Effector CD8-positive, alpha-beta T cell (primary cell): ENCODE measurements around the gene C19orf81.

Experiments used
- DNase-seq: peaks from one replicate; lab custom pipeline; 2025; lab: John Stamatoyannopoulos, UW

The C19orf81 gene

GRCh38 chr19:50658441-50659317, 9.4 kb downstream of the C19orf81 start:
- DNase-seq: peak; percentile 60

- no peak for DNase-seq
Observed at GRCh38 chr19:50659318-50660087, 10.3 kb downstream of the C19orf81 start.

GRCh38 chr19:50660088-50660366, 10.8 kb downstream of the C19orf81 start:
- DNase-seq: no peak

- no peak for DNase-seq
Observed at GRCh38 chr19:50661023-50661422, 11.8 kb downstream of the C19orf81 start.

GRCh38 chr19:50661766-50662650, 12.8 kb downstream of the C19orf81 start:
- no peak for DNase-seq

GRCh38 chr19:50662651-50663481, 13.6 kb downstream of the C19orf81 start:
- DNase-seq: no peak

- DNase-seq: no peak
Observed at GRCh38 chr19:50663482-50663790, 14.2 kb downstream of the C19orf81 start.

GRCh38 chr19:50664204-50664603, 15.0 kb downstream of the C19orf81 start:
- no peak for DNase-seq

GRCh38 chr19:50666346-50667176, 17.3 kb downstream of the C19orf81 start:
- no peak for DNase-seq

GRCh38 chr19:50667177-50667758, 18.0 kb downstream of the C19orf81 start:
- no peak for DNase-seq

GRCh38 chr19:50667759-50668231, 18.6 kb downstream of the C19orf81 start:
- no peak for DNase-seq

- DNase-seq: no peak
Observed at GRCh38 chr19:50668416-50668815, 19.2 kb downstream of the C19orf81 start.

- no peak for DNase-seq
Observed at GRCh38 chr19:50668879-50669278, 19.6 kb downstream of the C19orf81 start.

- DNase-seq: peak; percentile 43
Observed at GRCh38 chr19:50669302-50670101, 20.3 kb downstream of the C19orf81 start.

- DNase-seq: no peak
Observed at GRCh38 chr19:50670102-50670380, 20.8 kb downstream of the C19orf81 start.

- DNase-seq: no peak
Observed at GRCh38 chr19:50673118-50673517, 23.9 kb downstream of the C19orf81 start.

- DNase-seq: no peak
Observed at GRCh38 chr19:50676625-50677197, 27.5 kb downstream of the C19orf81 start.

GRCh38 chr19:50677636-50678035, 28.4 kb downstream of the C19orf81 start:
- DNase-seq: no peak

- no peak for DNase-seq
Observed at GRCh38 chr19:50678323-50678722, 29.1 kb downstream of the C19orf81 start.
